Endothelial cell of umbilical vein (primary cell): ENCODE data around the gene PDK1. TPM values are rescaled to one million over a fixed set of nuclear protein-coding genes. Genes with fewer than 3 reads are reported as not detected.
"Not testable (repeated sequence)": the region's sequence is repeated elsewhere in the genome, so short reads cannot be mapped to it uniquely, and the experiment has no call there.

Source experiments
- BruUV-seq: library from RNA; stranded (reverse); fragments of 400-500 nt; replicated peaks from 2 replicates; lab custom pipeline; 2021; lab: Mats Ljungman, UMichigan
- CTCF ChIA-PET: fragments of 300-600, 350-600 bp; sonication (Branson Sonifier 250); formaldehyde crosslinking; loops from one replicate; lab custom pipeline; 2021; ENCODE audit warnings: antibody characterized with exemption, inconsistent platforms; lab: Charles Lee
- POLR2A ChIA-PET: fragments of 300-600, 350-600 bp; sonication (Branson Sonifier 250); formaldehyde crosslinking; loops from one replicate; lab custom pipeline; 2021; ENCODE audit warnings: antibody characterized with exemption, inconsistent platforms; lab: Charles Lee
- DNase-seq: peaks from one replicate; pipeline ENCODE4 v3.0.0-alpha.2; 2011; ENCODE audit warnings: low read depth, low spot score
- FAIRE-seq: peaks from 2 replicates; lab custom pipeline; 2011; peaks lifted over from hg19 to GRCh38; lab: Jason Lieb, UNC
- H2AFZ ChIP-seq: 2 replicates; pipeline ENCODE4 v1.6.0; 2012; ENCODE audit warnings: low read depth, low read length, control low read depth, inconsistent platforms
- H3K27ac ChIP-seq: 2 replicates; pipeline ENCODE4 v1.5.1; 2011; ENCODE audit warnings: low read depth, mild to moderate bottlenecking, control low read depth, low read length, moderate library complexity; ENCODE audit not compliant: insufficient read depth
- H3K27me3 ChIP-seq, 2 experiments: 2 replicates each; pipeline versions ENCODE4 v1.6.0 to v1.6.1; 2011; ENCODE audit warnings: low read length in 2 of 2, mixed read lengths in 1 of 2; ENCODE audit not compliant: control insufficient read depth in 2 of 2, insufficient read depth in 2 of 2
- H3K36me3 ChIP-seq, 2 experiments: 2 replicates in 1 of 2; 3 replicates in 1 of 2; pipeline ENCODE4 v1.5.1; 2011; ENCODE audit warnings: low read length in 2 of 2, mild to moderate bottlenecking in 1 of 2, moderate library complexity in 1 of 2; ENCODE audit not compliant: control insufficient read depth in 2 of 2, insufficient read depth in 2 of 2; ENCODE audit errors: extremely low read depth in 1 of 2
- H3K4me1 ChIP-seq: 3 replicates; pipeline ENCODE4 v1.5.1; 2011; ENCODE audit warnings: mild to moderate bottlenecking, low read length; ENCODE audit not compliant: control insufficient read depth, insufficient read depth; ENCODE audit errors: extremely low read depth
- H3K4me2 ChIP-seq: 2 replicates; pipeline ENCODE4 v1.6.1; 2011; ENCODE audit warnings: low read length, control low read depth, mixed read lengths; ENCODE audit not compliant: insufficient read depth
- H3K4me3 ChIP-seq, 3 experiments: fragments of 200-600 bp in 1 of 3; sonication (generic), shearing (Covaris generic) in 1 of 3; replicated peaks in 1 of 3; 2 replicates each; pipeline ENCODE4 v1.5.1; 2011 to 2016; ENCODE audit warnings: control low read depth in 3 of 3, low read length in 3 of 3, mild to moderate bottlenecking in 2 of 3, inconsistent platforms in 1 of 3, low read depth in 1 of 3, moderate library complexity in 1 of 3; ENCODE audit not compliant: insufficient read depth in 1 of 3
- H3K79me2 ChIP-seq: 2 replicates; pipeline ENCODE4 v1.6.0; 2012; ENCODE audit warnings: low read length, inconsistent platforms; ENCODE audit not compliant: control insufficient read depth, insufficient read depth
- H3K9ac ChIP-seq: replicated peaks from 2 replicates; pipeline ENCODE3; 2011; ENCODE audit warnings: low read length, control low read depth; ENCODE audit not compliant: insufficient read depth; ENCODE audit errors: extremely low read depth
- H3K9me1 ChIP-seq: replicated peaks from 3 replicates; pipeline ENCODE4 v1.6.0; 2011; ENCODE audit warnings: mild to moderate bottlenecking, low read length; ENCODE audit not compliant: control insufficient read depth, insufficient read depth; ENCODE audit errors: extremely low read depth
- H3K9me3 ChIP-seq: replicated peaks from 2 replicates; pipeline ENCODE4 v1.5.1; 2012; ENCODE audit warnings: low read length, inconsistent platforms; ENCODE audit not compliant: control insufficient read depth, insufficient read depth
- H4K20me1 ChIP-seq: replicated peaks from 2 replicates; pipeline ENCODE3; 2011; ENCODE audit warnings: mild to moderate bottlenecking, low read length; ENCODE audit not compliant: control insufficient read depth, insufficient read depth; ENCODE audit errors: extremely low read depth
- CTCF ChIP-seq, 2 donors: IDR thresholded peaks; 1 replicate in 1 of 2; 2 replicates in 1 of 2; pipeline ENCODE4 v1.5.1; 2011; ENCODE audit warnings: low read length in 2 of 2, mild to moderate bottlenecking in 2 of 2, moderate library complexity in 2 of 2, control low read depth in 1 of 2, inconsistent platforms in 1 of 2, low read depth in 1 of 2; ENCODE audit not compliant: insufficient read depth in 1 of 2; ENCODE audit errors: extremely low read depth in 1 of 2
- EZH2 ChIP-seq: IDR thresholded peaks from 2 replicates; pipeline ENCODE4 v1.6.1; 2012; ENCODE audit warnings: borderline replicate concordance, low read depth, mild to moderate bottlenecking, moderate library complexity, low read length, inconsistent platforms; ENCODE audit not compliant: severe bottlenecking
- FOS ChIP-seq: IDR thresholded peaks from 2 replicates; pipeline ENCODE4 v1.6.1; 2011; ENCODE audit warnings: mild to moderate bottlenecking, low read length, moderate library complexity, borderline replicate concordance; ENCODE audit not compliant: insufficient read depth
- GATA2 ChIP-seq: IDR thresholded peaks from 2 replicates; pipeline ENCODE4 v1.7.0; 2011; ENCODE audit warnings: low read depth, mild to moderate bottlenecking, moderate library complexity, mixed read lengths, low read length; ENCODE audit not compliant: insufficient read length, insufficient read depth
- MAX ChIP-seq: IDR thresholded peaks from 2 replicates; pipeline ENCODE4 v1.6.1; 2011; ENCODE audit not compliant: insufficient read depth, insufficient read length
- MYC ChIP-seq: IDR thresholded peaks from one replicate; pipeline ENCODE4 v1.6.1; 2011; ENCODE audit warnings: mild to moderate bottlenecking, low read depth, low read length
- POLR2A ChIP-seq: IDR thresholded peaks from 2 replicates; pipeline ENCODE4 v1.6.1; 2012; ENCODE audit warnings: low read depth, mild to moderate bottlenecking, control low read depth, low read length
- POLR2AphosphoS5 ChIP-seq: IDR thresholded peaks from 2 replicates; pipeline ENCODE4 v1.6.1; 2012; ENCODE audit warnings: low read depth, mild to moderate bottlenecking, control low read depth, low read length, moderate library complexity; ENCODE audit not compliant: insufficient read depth
- dilution Hi-C: fragments of 300-500 bp; cut with MboI; formaldehyde crosslinking; loops from one replicate; pipeline ENCODE4 v1.15.0; 2019; ENCODE audit warnings: low sequenced_read_pairs; ENCODE audit not compliant: extremely low pct_ligation_motif_present
- intact Hi-C: fragments of 100-400 bp; cut with micrococcal nuclease; formaldehyde crosslinking; loops from one replicate; pipeline ENCODE4 v1.10.0; 2022
- polyA plus RNA-seq, 4 experiments: library from polyadenylated mRNA; depleted of rRNA in 3 of 4; stranded (reverse) in 3 of 4; unstranded in 1 of 4; fragments of >200 nt; gene quantifications; 2 replicates each; pipeline versions ENCODE4 v1.2.1 to v1.2.3, GENCODE V29; 2011 to 2012; ENCODE audit warnings: missing spikeins in 1 of 4
- total RNA-seq: library from RNA; stranded (reverse); gene quantifications from 2 replicates; pipeline ENCODE4 v1.2.3, GENCODE V29; 2021

Gene PDK1
- total and polyA plus RNA-seq, 2 donors (not counting 3 experiments of a cell fraction or from before 2014, with no cell fraction given): 3.7 to 16.9 TPM

- BruUV-seq: no TSS peak
- Histone ChIP-seq H4K20me1 (no peaks in the 10 kb centered on the region), H3K4me2 (no peak overlapping the region), H3K9ac (no peak overlapping the region), H3K79me2 (no peaks in the 10 kb centered on the region), H3K4me3 (no peak overlapping the region), H3K9me1 (no peaks in the 10 kb centered on the region), H3K9me3 (no peaks in the 10 kb centered on the region), H2AFZ (no peak overlapping the region), H3K27ac (no peak overlapping the region), H3K36me3 (peaks cover 2 to 6% of the 10 kb centered on the region in 2 experiments), H3K4me1 (no peaks in the 10 kb centered on the region), H3K27me3 (no peaks in the 10 kb centered on the region)
- ChIA-PET CTCF (no interaction called here), POLR2A (no interaction called here)
- FAIRE-seq: no peak
- intact Hi-C loops (no loop called here), dilution Hi-C loops (no loop called here)
- TF ChIP-seq POLR2AphosphoS5 (no peak), MYC (no peak), MAX (no peak), EZH2 (no peak), FOS (no peak), GATA2 (no peak), POLR2A (no peak), CTCF (IDR thresholded peaks at IDR 0.05; ENCODE audit: extremely low read depth in 1 of 2, insufficient read depth in 1 of 2, low read depth in 1 of 2, low read length in 2 of 2) (no peak)
- no peak for DNase-seq
These were observed 30.5 kb downstream of the PDK1 start for GRCh38 chr2:172586245-172586891.

- DNase-seq, H3K27ac ChIP-seq, POLR2A ChIA-PET, dilution Hi-C loops, H3K9me3 ChIP-seq, H3K4me2 ChIP-seq, H3K9me1 ChIP-seq, H3K36me3 ChIP-seq, H3K9ac ChIP-seq, H3K27me3 ChIP-seq, intact Hi-C loops, H2AFZ ChIP-seq, FAIRE-seq, H3K79me2 ChIP-seq, BruUV-seq, H3K4me1 ChIP-seq, H3K4me3 ChIP-seq, H4K20me1 ChIP-seq: not testable (repeated sequence)
- CTCF ChIA-PET: interaction anchor here (1.3 to 3.1 kb wide), 3 partner anchors 88 to 123 kb away, joined by 3 to 12 read pairs (median 5); no protein-coding TSS in a partner anchor
These were observed 31.3 kb downstream of the PDK1 start for GRCh38 chr2:172587231-172587630.
